Stimulated activated naive B cell treated with anti-CD40 and anti-IgM and Interleukin-4, amounts not matched to agents 10 μg/mL and 1 μg/mL and 100 μg/mL, for 72 hours (primary cell): ENCODE data around the gene CFAP161.

ENCODE experiments used
- ATAC-seq, 2 donors: fragments of 150-1000 bp; cut with Tn5 transposase; replicated peaks; 2 replicates each; pipeline ENCODE4 v1.10.0; 2021; ENCODE audit warnings: moderate library complexity in 1 of 2
- DNase-seq: peaks from one replicate; pipeline ENCODE4 v3.0.0; 2021
- H3K27ac Mint-ChIP-seq: one replicate; pipeline ENCODE4 v1.8.0; 2022; ENCODE audit warnings: mild to moderate bottlenecking, mixed read lengths
- H3K27me3 Mint-ChIP-seq, 2 donors: one replicate each; pipeline ENCODE4 v1.8.0; 2022; ENCODE audit warnings: mixed read lengths in 2 of 2
- H3K36me3 Mint-ChIP-seq, 2 donors: one replicate each; pipeline ENCODE4 v1.8.0; 2022; ENCODE audit warnings: mixed read lengths in 2 of 2, mild to moderate bottlenecking in 1 of 2
- H3K4me1 Mint-ChIP-seq, 2 donors: one replicate each; pipeline ENCODE4 v1.8.0; 2022; ENCODE audit warnings: mixed read lengths in 2 of 2, mild to moderate bottlenecking in 1 of 2
- H3K4me3 Mint-ChIP-seq, 2 donors: one replicate each; pipeline ENCODE4 v1.8.0; 2022; ENCODE audit warnings: mild to moderate bottlenecking in 2 of 2, mixed read lengths in 2 of 2, moderate library complexity in 1 of 2
- H3K9me3 Mint-ChIP-seq, 2 donors: one replicate each; pipeline ENCODE4 v1.8.0; 2022; ENCODE audit warnings: mixed read lengths in 2 of 2, mild to moderate bottlenecking in 1 of 2

Gene CFAP161

DNA sequence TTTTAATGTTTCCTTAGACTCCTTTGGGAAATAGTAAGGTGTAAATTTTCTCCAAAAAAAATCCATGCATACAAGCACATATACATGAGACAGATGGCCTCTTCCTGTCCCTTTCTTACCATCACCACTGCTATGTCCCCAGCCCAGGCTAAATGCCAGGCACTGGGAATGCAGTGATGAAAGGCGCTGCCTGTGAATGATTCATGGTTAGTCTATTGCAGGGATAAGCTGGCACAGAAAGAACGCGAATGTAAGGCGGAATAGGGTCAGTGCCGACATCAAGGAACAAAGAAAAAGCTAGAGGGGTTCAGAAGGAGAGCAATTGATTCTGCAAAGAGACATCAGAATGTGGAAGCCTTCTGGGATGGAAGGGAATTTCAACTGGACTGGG lies 36.2 kb upstream of the CFAP161 start:
- Mint-ChIP-seq H3K4me3 (no peak overlapping the region), H3K4me1 (peaks cover 5 to 15% of the 10 kb centered on the region in 2 donors), H3K27ac (no peak overlapping the region), H3K36me3 (no peaks in the 10 kb centered on the region), H3K27me3 (peaks cover 63 to 75% of the 10 kb centered on the region in 2 donors), H3K9me3 (no peaks in the 10 kb centered on the region)
- ATAC-seq = no peak
- DNase-seq = no peak

DNA sequence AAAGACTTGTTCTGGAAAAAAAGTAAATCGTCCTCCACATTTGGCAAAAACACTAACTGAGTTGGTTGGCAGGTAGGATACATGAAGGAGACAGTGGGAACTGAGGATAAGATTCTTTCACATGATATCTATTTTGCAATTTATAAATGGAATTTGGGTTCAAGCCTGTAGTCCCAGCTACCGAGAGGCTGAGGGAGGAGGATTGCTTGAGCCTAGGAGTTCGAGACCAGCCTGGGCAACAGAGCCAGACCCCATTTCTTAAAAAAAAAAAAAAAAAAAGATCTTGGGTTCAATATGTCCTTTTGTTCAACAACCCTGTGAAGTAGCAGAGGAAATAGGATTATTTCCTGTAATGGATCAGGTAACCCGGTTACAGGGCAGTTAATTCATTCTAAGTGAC lies 35.7 kb upstream of the CFAP161 start:
- no peaks in the 10 kb centered on the region for H3K9me3 Mint-ChIP-seq
- H3K4me1 Mint-ChIP-seq = peaks cover 5 to 15% of the 10 kb centered on the region in 2 donors
- H3K27ac Mint-ChIP-seq = no peak overlapping the region
- no peaks in the 10 kb centered on the region for H3K36me3 Mint-ChIP-seq
- H3K4me3 Mint-ChIP-seq = no peak overlapping the region
- H3K27me3 Mint-ChIP-seq = peaks cover 64 to 79% of the 10 kb centered on the region in 2 donors
- ATAC-seq = no peak
- no peak for DNase-seq

DNA sequence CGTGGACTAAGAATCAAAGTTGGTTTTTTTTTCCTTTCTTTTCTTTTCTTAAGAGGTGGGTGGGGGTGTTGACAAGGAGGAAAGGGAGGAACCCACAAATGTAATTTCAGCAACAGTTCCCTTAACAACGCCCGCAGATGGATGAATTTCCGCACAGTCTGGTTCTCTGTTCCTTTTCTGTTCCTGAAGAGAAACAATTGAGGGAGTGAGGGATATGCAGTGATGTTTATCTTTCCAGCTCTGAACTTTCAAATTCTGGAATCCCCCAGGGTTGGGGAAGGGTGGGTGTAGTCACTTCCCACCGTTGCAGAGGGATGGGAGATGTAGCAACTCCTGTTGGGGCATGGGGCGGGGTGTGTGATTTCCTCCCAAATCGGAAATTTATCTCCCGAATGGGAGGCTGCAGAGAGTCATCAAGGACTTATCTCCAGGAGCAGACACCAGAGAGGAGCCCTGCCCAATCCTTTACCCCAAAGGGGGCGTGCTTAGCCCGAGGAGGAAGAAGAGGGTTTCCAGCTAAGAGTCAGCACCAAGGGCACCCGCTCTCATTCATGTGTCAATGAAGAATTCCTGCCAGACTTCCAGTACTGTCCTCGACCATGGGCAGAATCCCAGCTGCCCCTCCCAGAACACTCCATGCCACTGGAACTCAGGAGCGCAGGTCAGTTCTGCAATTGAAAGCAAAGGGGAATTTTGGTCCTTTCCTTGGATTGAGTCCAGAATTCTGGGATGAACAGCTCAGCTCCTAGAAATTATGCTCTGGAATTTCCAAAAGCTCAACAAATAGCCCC lies 35.0 kb upstream of the CFAP161 start:
- Mint-ChIP-seq H3K9me3 (no peaks in the 10 kb centered on the region), H3K36me3 (no peaks in the 10 kb centered on the region), H3K4me1 (peaks cover 5 to 13% of the 10 kb centered on the region in 2 donors), H3K27me3 (peaks cover 64 to 80% of the 10 kb centered on the region in 2 donors), H3K27ac (no peak overlapping the region), H3K4me3 (no peak overlapping the region)
- ATAC-seq (peak in 1 of 2 donors; percentile 19), DNase-seq (no peak)

DNA sequence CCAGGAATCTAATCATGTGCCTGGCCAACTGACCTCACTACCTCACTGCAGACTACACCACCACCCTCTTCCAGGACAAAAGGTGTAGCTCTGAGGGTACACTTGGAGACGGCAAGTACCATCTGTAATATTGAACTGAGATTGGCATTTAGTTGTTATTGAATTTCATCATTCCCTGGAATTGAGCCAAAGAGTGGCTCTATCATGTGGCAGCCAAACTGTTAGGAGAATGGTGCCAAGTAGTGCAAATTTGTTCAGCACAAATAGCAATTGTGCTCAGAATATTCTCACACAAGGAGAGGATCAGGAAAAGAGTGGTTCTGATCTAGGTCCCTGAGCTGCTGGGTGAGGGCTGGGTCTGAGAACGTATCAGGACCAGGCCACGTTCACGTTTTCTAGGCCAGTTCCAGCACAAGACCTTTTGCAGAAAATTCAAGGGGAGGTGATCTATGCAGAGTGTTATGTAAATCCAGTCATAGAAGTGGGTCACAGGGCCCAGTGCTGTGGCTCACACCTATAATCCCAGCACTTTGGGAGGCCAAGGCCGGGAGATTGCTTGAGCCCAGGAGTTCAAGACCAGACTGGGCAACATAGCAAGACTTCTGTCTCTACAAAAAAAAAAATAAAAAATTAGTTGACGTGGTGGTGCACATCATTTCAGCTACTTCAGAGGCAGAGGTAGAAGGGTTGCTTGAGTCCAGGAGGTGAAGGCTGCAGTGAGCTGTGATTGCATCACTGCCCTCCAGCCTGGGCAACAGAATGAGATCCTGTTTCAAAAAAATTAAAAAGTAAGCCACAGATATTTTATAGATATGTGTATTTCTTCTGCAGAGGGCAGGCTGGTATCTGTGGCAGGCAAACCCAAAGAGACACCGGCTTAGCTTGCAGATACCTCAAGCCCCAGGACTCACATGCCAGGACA lies 31.9 kb upstream of the CFAP161 start:
- H3K36me3 Mint-ChIP-seq = no peaks in the 10 kb centered on the region
- peaks cover 56 to 81% of the 10 kb centered on the region in 2 donors for H3K27me3 Mint-ChIP-seq
- no peak for DNase-seq
- H3K27ac Mint-ChIP-seq = no peak overlapping the region
- no peak overlapping the region for H3K4me3 Mint-ChIP-seq
- H3K9me3 Mint-ChIP-seq = no peaks in the 10 kb centered on the region
- H3K4me1 Mint-ChIP-seq = peaks cover 9 to 17% of the 10 kb centered on the region in 2 donors
- no peak for ATAC-seq

DNA sequence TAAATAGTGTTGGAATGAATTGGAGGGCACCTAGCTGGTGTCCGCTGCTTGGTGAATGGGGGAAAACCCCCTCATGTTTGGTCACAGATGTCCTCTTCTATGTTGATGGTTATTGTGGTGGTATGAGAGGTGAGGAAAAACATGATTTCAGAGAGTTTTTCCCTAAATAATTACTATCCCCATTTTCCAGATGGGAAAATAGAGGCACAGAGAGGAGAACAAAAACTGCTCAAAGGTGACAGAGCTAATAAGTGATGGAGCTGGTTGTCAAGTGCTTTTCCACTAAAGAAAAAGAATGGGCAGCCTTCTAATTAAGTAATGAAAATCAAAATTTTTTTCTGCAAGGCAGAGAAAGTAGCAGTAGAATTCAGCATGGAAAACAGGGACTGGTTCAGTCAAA lies 30.2 kb upstream of the CFAP161 start:
- no peak overlapping the region for H3K27ac Mint-ChIP-seq
- no peaks in the 10 kb centered on the region for H3K36me3 Mint-ChIP-seq
- peaks cover 45 to 67% of the 10 kb centered on the region in 2 donors for H3K27me3 Mint-ChIP-seq
- no peak for ATAC-seq
- no peak for DNase-seq
- H3K9me3 Mint-ChIP-seq = no peaks in the 10 kb centered on the region
- H3K4me3 Mint-ChIP-seq = no peak overlapping the region
- peaks cover 8 to 14% of the 10 kb centered on the region in 2 donors for H3K4me1 Mint-ChIP-seq

DNA sequence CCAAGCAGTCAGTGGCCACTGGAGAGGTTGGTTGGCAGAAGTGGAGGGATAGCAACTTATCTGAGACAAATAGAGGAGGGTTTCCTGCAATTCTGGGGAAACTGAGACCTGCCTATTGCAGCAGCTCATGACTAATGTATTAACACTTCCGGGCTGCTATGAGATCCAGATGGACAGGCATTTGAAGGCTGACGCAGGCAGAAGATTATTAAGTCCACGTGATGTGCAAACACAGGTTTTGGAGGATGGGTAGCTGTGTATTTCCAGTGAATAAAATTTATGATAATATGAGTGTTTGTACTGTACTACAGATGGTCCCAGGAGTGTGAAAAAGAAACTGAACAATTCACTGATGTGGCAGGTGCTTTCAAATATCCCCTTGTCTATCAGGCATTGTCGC lies 28.5 kb upstream of the CFAP161 start:
- Mint-ChIP-seq H3K36me3 (no peaks in the 10 kb centered on the region), H3K9me3 (no peaks in the 10 kb centered on the region), H3K27ac (no peak overlapping the region), H3K4me3 (no peak overlapping the region), H3K27me3 (peaks cover 44 to 69% of the 10 kb centered on the region in 2 donors), H3K4me1 (peaks cover 8 to 12% of the 10 kb centered on the region in 2 donors)
- DNase-seq (no peak), ATAC-seq (no peak)

DNA sequence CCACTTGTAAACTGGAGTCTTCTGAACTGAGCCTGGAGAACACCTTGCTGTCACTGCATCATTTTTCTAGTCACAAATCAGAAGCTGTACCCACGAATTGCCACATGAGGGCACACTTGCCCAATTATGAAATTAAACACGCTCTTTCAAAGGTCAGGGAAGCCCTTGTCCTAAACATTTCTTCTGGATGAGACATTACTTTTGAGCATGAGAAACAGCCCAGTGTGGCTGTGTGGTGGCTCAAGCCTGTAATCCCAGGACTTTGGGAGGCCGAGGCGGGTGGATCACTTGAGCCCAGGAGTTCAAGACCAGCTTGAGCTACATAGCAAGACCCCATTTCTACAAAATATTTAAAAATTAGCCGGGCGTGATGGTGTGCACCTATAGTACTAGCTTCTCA lies 27.5 kb upstream of the CFAP161 start:
- no peaks in the 10 kb centered on the region for H3K36me3 Mint-ChIP-seq
- ATAC-seq = peak; percentile 36 to 39

DNA sequence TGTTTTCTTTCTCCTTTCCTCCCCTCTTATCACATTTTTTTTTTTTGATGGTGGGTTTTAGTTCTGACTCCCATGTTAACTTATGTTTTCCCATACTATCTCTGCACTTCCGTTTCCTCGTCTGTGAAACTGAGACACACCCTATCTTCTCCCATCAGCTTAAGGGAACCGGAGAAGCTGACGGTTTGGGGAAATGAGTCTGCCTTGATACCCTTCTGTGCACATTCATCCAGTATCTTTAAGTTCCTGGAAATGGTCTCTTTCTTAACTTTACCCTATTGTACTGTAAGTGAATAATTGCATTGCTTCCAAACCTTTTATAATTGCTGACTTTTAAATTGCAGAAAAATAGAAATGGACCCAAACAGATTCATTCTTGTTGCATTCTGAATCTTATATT lies 26.2 kb upstream of the CFAP161 start:
- no peak for ATAC-seq

More for the DNA sequence above, 27.5 kb upstream of the CFAP161 start:
- Mint-ChIP-seq H3K27ac (peak overlapping the region; percentile 52), H3K4me3 (no peak overlapping the region), H3K27me3 (peaks cover 40 to 66% of the 10 kb centered on the region in 2 donors), H3K9me3 (no peaks in the 10 kb centered on the region), H3K4me1 (peaks cover 13 to 20% of the 10 kb centered on the region in 2 donors)
- DNase-seq = peak; percentile 29

DNA sequence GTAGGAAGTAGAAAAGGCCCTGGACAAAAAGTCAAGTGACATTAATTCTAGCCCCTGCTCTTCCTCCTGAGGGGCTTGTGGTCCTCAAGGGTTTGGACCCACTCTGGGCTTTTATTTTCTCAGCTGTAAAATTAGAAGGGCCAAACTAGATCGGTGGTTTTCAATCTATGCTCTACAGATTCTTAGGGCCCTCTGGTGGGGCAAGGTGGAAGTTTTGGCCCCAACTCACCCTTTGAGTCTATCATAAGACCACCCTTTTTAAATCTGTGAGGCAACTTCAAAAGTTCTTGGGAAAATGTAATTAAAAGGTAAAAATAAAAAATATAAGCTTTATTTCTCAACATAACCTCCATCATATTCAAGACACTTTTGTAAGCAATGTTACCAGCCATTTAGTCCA lies 25.6 kb upstream of the CFAP161 start:
- Mint-ChIP-seq H3K27me3 (peaks cover 31 to 49% of the 10 kb centered on the region in 2 donors), H3K9me3 (no peaks in the 10 kb centered on the region), H3K27ac (no peak overlapping the region), H3K36me3 (no peaks in the 10 kb centered on the region), H3K4me1 (peaks cover 16 to 28% of the 10 kb centered on the region in 2 donors), H3K4me3 (no peak overlapping the region)
- DNase-seq (no peak), ATAC-seq (no peak)

More for the DNA sequence above, 26.2 kb upstream of the CFAP161 start:
- peaks cover 16 to 28% of the 10 kb centered on the region in 2 donors for H3K4me1 Mint-ChIP-seq
- H3K4me3 Mint-ChIP-seq = no peak overlapping the region
- no peak overlapping the region for H3K27ac Mint-ChIP-seq
- no peaks in the 10 kb centered on the region for H3K36me3 Mint-ChIP-seq
- peaks cover 31 to 55% of the 10 kb centered on the region in 2 donors for H3K27me3 Mint-ChIP-seq
- H3K9me3 Mint-ChIP-seq = no peaks in the 10 kb centered on the region
- DNase-seq = no peak

DNA sequence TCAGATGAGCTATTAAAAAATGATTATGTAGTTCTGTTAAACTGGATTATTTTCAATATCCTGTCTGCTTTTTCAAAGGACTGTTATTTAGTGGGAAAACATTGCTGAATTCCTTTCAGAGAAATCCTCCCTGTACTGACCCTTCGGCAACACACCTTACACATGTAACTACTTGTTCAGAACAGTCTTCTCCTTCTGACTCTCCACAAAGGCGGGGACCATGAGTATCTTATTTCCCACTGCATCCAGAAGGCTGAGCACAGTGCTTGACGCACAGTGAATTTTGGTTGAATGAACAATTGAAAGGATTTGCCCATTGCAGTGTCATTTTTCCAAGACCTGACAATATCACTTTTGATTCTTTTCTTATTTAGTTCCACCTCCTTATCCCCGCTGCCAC lies 23.1 kb upstream of the CFAP161 start:
- peaks cover 14 to 28% of the 10 kb centered on the region in 2 donors for H3K4me1 Mint-ChIP-seq
- H3K36me3 Mint-ChIP-seq = no peaks in the 10 kb centered on the region
- DNase-seq (no peak), ATAC-seq (peak in 1 of 2 donors; percentile 20)
- H3K27me3 Mint-ChIP-seq = peaks cover 26 to 41% of the 10 kb centered on the region in 2 donors
- H3K9me3 Mint-ChIP-seq = no peaks in the 10 kb centered on the region
- H3K4me3 Mint-ChIP-seq = peak overlapping the region; percentile 0 to 9
- H3K27ac Mint-ChIP-seq = peak overlapping the region; percentile 70

DNA sequence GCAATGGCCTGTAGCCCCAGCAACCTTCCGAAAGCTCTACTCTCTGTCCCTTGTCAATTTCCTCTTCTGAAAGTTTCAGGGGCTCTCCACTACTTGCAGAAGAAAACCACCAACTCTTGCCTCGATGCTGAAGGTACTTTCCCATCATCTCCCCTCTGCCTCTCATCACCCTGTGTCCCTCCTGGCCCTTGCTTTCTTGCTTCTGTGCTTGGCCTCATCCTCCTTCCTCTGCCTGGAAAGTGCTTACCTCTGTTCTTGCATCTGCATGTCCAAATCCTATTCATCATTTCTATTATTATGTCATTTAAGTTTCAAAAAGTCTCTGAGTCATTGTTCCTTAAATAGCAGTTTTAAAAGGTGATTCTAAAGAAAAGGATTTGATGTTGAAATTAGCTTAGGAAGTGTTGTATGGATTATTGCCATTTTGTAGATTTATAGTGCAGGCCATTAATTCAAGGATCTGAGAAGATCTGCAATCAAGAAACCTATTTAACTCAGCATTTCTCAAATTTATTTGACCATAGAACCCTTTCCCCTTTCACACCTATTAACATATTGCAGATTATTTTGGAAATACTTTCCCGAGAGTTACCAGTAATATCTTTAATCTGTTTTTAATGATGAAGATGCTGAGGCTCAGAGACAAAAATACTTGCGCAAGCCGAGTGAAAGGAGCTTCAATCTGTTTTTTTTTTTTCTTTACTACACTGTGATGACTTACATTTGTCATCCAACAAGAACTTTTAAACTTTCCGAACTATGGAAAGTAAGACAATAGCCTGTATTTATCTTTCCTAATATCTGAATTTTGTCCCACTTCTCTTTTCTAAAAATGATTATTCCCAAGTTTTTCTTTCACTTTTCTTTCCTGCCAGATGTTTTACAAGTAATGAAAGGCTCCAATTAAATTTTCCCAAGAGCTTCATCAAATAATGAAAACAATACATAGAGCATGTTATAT lies 22.3 kb upstream of the CFAP161 start:
- Mint-ChIP-seq H3K27me3 (peaks cover 25 to 39% of the 10 kb centered on the region in 2 donors), H3K4me3 (peak overlapping the region; percentile 0 to 9), H3K27ac (peak overlapping the region; percentile 70), H3K9me3 (no peaks in the 10 kb centered on the region), H3K36me3 (no peaks in the 10 kb centered on the region), H3K4me1 (peaks cover 9 to 24% of the 10 kb centered on the region in 2 donors)
- DNase-seq (peak; percentile 52), ATAC-seq (peak; percentile 98 to 99)

DNA sequence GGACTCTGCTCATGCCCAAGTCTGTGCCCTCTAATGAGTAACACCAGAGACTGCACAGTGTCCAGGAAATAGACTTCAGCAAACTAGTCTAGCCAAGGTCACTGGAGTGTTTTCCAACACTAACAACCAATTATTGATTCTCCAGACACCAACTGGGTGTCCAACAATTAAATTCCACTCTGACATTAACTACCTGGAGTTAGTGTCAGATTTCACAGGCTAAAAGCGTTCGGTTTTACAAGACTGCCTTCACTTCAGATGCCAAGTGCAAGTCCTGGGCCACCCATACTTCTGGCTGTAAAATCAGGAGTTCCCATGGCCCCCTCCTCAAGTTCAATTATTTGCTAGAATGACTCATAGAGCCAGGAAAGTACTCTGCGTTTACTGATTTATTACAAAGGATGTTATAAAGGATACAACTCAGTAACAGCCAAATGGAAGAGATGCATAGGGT lies 20.8 kb upstream of the CFAP161 start:
- DNase-seq (no peak), ATAC-seq (no peak)
- Mint-ChIP-seq H3K27me3 (peaks cover 29 to 44% of the 10 kb centered on the region in 2 donors), H3K27ac (no peak overlapping the region), H3K9me3 (no peaks in the 10 kb centered on the region), H3K36me3 (no peaks in the 10 kb centered on the region), H3K4me3 (no peak overlapping the region), H3K4me1 (peaks cover 11 to 23% of the 10 kb centered on the region in 2 donors)

DNA sequence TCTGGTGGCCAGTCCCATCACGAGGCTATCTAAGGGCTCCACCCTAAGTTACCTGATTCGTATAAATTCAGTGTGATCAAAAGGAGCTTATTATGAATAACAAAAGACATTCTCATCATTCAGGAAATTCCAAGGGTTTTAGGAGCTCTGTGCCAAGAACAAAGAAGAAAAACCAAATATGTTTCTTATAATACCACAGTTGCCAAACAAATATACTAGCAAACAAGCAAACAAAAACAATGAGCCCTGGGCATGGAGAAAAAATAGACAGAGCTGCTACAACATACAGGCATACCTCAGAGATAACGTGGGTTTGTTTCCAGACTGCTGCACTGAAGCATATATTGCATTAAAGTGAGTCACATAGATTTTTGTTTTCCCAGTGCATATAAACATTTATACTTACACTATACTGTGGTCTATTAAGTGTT lies 20.2 kb upstream of the CFAP161 start:
- ATAC-seq = no peak
- Mint-ChIP-seq H3K27ac (no peak overlapping the region), H3K9me3 (no peaks in the 10 kb centered on the region), H3K36me3 (no peaks in the 10 kb centered on the region), H3K27me3 (peaks cover 28 to 43% of the 10 kb centered on the region in 2 donors), H3K4me3 (no peak overlapping the region), H3K4me1 (peaks cover 11 to 23% of the 10 kb centered on the region in 2 donors)
- DNase-seq = no peak
